Liver (tissue), 9 donors: ENCODE measurements around the gene CENPU. TPM values are rescaled to one million over a fixed set of nuclear protein-coding genes. Genes with fewer than 3 reads are reported as not detected.

ENCODE experiments used
- DNase-seq: peaks from one replicate; pipeline ENCODE4 v3.0.0-alpha.2; 2017; ENCODE audit warnings: low spot score
- H3K27ac ChIP-seq, 2 donors: one replicate each; pipeline ENCODE4 v1.7.0; 2013; ENCODE audit warnings: inconsistent platforms in 2 of 2, low read length in 2 of 2, control low read depth in 1 of 2, low read depth in 1 of 2, mild to moderate bottlenecking in 1 of 2
- H3K27me3 ChIP-seq, 4 donors: one replicate each; pipeline versions ENCODE4 v1.6.1 to v1.7.0; 2013; ENCODE audit warnings: low read length in 3 of 4, inconsistent platforms in 1 of 4, mild to moderate bottlenecking in 1 of 4, moderate library complexity in 1 of 4; ENCODE audit not compliant: control insufficient read depth in 4 of 4, insufficient read depth in 4 of 4
- H3K36me3 ChIP-seq, 4 donors: one replicate each; pipeline versions ENCODE4 v1.6.1 to v1.7.0; 2013; ENCODE audit warnings: low read length in 3 of 4, mild to moderate bottlenecking in 3 of 4, low read depth in 1 of 4, moderate library complexity in 1 of 4; ENCODE audit not compliant: control insufficient read depth in 4 of 4, insufficient read depth in 3 of 4
- H3K4me1 ChIP-seq, 4 donors: one replicate each; pipeline versions ENCODE4 v1.6.1 to v1.7.0; 2013; ENCODE audit warnings: low read length in 3 of 4, mild to moderate bottlenecking in 3 of 4, moderate library complexity in 1 of 4; ENCODE audit not compliant: control insufficient read depth in 4 of 4, insufficient read depth in 4 of 4
- H3K4me3 ChIP-seq, 3 donors: one replicate each; pipeline versions ENCODE4 v1.6.1 to v1.7.0; 2013; ENCODE audit warnings: low read length in 3 of 3, control low read depth in 1 of 3, low read depth in 1 of 3, mild to moderate bottlenecking in 1 of 3
- H3K9ac ChIP-seq, 2 donors: one replicate each; pipeline ENCODE4 v1.7.0; 2013; ENCODE audit warnings: low read length in 2 of 2, mild to moderate bottlenecking in 2 of 2, moderate library complexity in 2 of 2, control low read depth in 1 of 2, low read depth in 1 of 2
- H3K9me3 ChIP-seq, 4 donors: one replicate each; pipeline versions ENCODE4 v1.6.1 to v1.7.0; 2013; ENCODE audit warnings: low read length in 3 of 4; ENCODE audit not compliant: control insufficient read depth in 4 of 4
- ATF3 ChIP-seq: IDR thresholded peaks from 2 replicates; pipeline ENCODE4 v1.6.1; 2016; ENCODE audit warnings: antibody characterized with exemption
- CTCF ChIP-seq: fragments of 150-350 bp; IDR thresholded peaks from 2 replicates; pipeline ENCODE4 v1.5.1; 2017; ENCODE audit warnings: improper control_type of control experiment, low read depth, low read length; ENCODE audit not compliant: missing input control
- EGR1 ChIP-seq, 2 donors: IDR thresholded peaks; 2 replicates each; pipeline ENCODE4 v1.6.1; 2016 to 2018; ENCODE audit warnings: antibody characterized with exemption in 2 of 2, low read depth in 2 of 2
- FOXA1 ChIP-seq: IDR thresholded peaks from 2 replicates; pipeline ENCODE4 v1.6.1; 2016; ENCODE audit warnings: antibody characterized with exemption
- FOXA2 ChIP-seq: IDR thresholded peaks from 2 replicates; pipeline ENCODE4 v1.6.1; 2016; ENCODE audit warnings: antibody characterized with exemption
- GABPA ChIP-seq, 2 donors: IDR thresholded peaks in 1 of 2; conservative IDR thresholded peaks in 1 of 2; 2 replicates each; pipeline ENCODE4 v1.6.1; 2016; ENCODE audit warnings: antibody characterized with exemption in 2 of 2, mild to moderate bottlenecking in 1 of 2, moderate library complexity in 1 of 2
- HNF4A ChIP-seq, 2 donors: conservative IDR thresholded peaks; 2 replicates each; pipeline ENCODE4 v1.6.1; 2016; ENCODE audit warnings: antibody characterized with exemption in 2 of 2, mild to moderate bottlenecking in 2 of 2
- HNF4G ChIP-seq: IDR thresholded peaks from 2 replicates; pipeline ENCODE4 v1.6.1; 2016; ENCODE audit warnings: antibody characterized with exemption
- JUND ChIP-seq, 2 donors: IDR thresholded peaks; 2 replicates each; pipeline ENCODE4 v1.6.1; 2016; ENCODE audit warnings: antibody characterized with exemption in 2 of 2
- MAX ChIP-seq: IDR thresholded peaks from 2 replicates; pipeline ENCODE4 v1.6.1; 2016; ENCODE audit warnings: antibody characterized with exemption
- NR2F2 ChIP-seq: IDR thresholded peaks from 2 replicates; pipeline ENCODE4 v1.6.1; 2016; ENCODE audit warnings: antibody characterized with exemption
- REST ChIP-seq: IDR thresholded peaks from 2 replicates; pipeline ENCODE4 v1.6.1; 2016; ENCODE audit warnings: antibody characterized with exemption, mild to moderate bottlenecking
- RXRA ChIP-seq, 2 donors: IDR thresholded peaks; 2 replicates each; pipeline ENCODE4 v1.6.1; 2017 to 2018; ENCODE audit warnings: antibody characterized with exemption in 2 of 2, mild to moderate bottlenecking in 1 of 2
- SP1 ChIP-seq: IDR thresholded peaks from 2 replicates; pipeline ENCODE4 v1.6.1; 2018; ENCODE audit warnings: antibody characterized with exemption, mild to moderate bottlenecking
- TAF1 ChIP-seq: conservative IDR thresholded peaks from 2 replicates; pipeline ENCODE4 v1.6.1; 2016; ENCODE audit warnings: antibody characterized with exemption, mild to moderate bottlenecking
- YY1 ChIP-seq: IDR thresholded peaks from 2 replicates; pipeline ENCODE4 v1.6.1; 2016; ENCODE audit warnings: antibody characterized with exemption, mild to moderate bottlenecking
- ZBTB33 ChIP-seq: IDR thresholded peaks from 2 replicates; pipeline ENCODE4 v1.6.1; 2016; ENCODE audit warnings: antibody characterized with exemption
- WGBS: extraction: QIAGEN DNeasy Blood & Tissue Kit; methylation state at CpG from one replicate; pipeline ENCODE4 v1.1.7; 2013; 5-methylcytosine and 5-hydroxymethylcytosine counted together
- polyA plus RNA-seq, 2 donors: library from polyadenylated mRNA; stranded (reverse) in 1 of 2; unstranded in 1 of 2; fragments of 200-250 nt in 1 of 2; fragments of >200 nt in 1 of 2; fragmentation: Nextera tagmentation in 1 of 2; extraction: Ambion mirVana in 1 of 2; gene quantifications; one replicate each; pipeline versions ENCODE4 v1.2.1 to v1.2.3, GENCODE V29; 2013 to 2015
- total RNA-seq, 2 donors: library from RNA; depleted of rRNA; stranded (reverse); fragments of >200 nt; gene quantifications; one replicate each; pipeline ENCODE4 v1.2.3, GENCODE V29; 2014
- donor health status: healthy.
- donor health status: healthy.
- donor health status: healthy.
- donor health status: healthy.
- donor health status: healthy.

The CENPU gene
- total and polyA plus RNA-seq, 4 donors, result 1.2 to 22.0 (median 1.8) TPM

GRCh38 chr4:184664445-184665210 is 69.3 kb downstream of the CENPU start:
- WGBS, result 75% methylated on average over 6 of the region's 6 CpGs
- Histone ChIP-seq H3K4me1 (peaks cover 0 to 11% (median 1%) of the 10 kb centered on the region in 4 donors), H3K27ac (no peak overlapping the region), H3K27me3 (no peaks in the 10 kb centered on the region), H3K4me3 (no peak overlapping the region), H3K9me3 (no peaks in the 10 kb centered on the region), H3K9ac (no peak overlapping the region), H3K36me3 (peaks cover 0 to 6% (median 2%) of the 10 kb centered on the region in 4 donors)
- TF ChIP-seq TAF1 (no peak), GABPA (IDR thresholded peaks at IDR 0.05 in 1 of 2, conservative IDR thresholded peaks at IDR 0.05 in 1 of 2) (no peak), REST (no peak), MAX (no peak)
- DNase-seq, result peak; percentile 52

- no peak overlapping the region for H3K27ac ChIP-seq
- WGBS, result 78% methylated on average over 1 of the region's 1 CpG
Measured at GRCh38 chr4:184662236-184662635, 71.7 kb downstream of the CENPU start.

More at GRCh38 chr4:184662236-184662635, 71.7 kb downstream of the CENPU start:
- no peaks in the 10 kb centered on the region for H3K27me3 ChIP-seq
- TF ChIP-seq ZBTB33 (no peak), TAF1 (no peak), FOXA2 (no peak), GABPA (IDR thresholded peaks at IDR 0.05 in 1 of 2, conservative IDR thresholded peaks at IDR 0.05 in 1 of 2) (no peak), CTCF (no peak), SP1 (no peak), RXRA (IDR thresholded peaks at IDR 0.05) (no peak), ATF3 (no peak), YY1 (no peak), HNF4A (conservative IDR thresholded peaks at IDR 0.05) (no peak), HNF4G (no peak), EGR1 (IDR thresholded peaks at IDR 0.05; ENCODE audit: low read depth in 2 of 2) (no peak), NR2F2 (no peak), REST (no peak), JUND (IDR thresholded peaks at IDR 0.05) (no peak), FOXA1 (no peak)
- no peaks in the 10 kb centered on the region for H3K9me3 ChIP-seq
- no peak for DNase-seq
- H3K4me1 ChIP-seq, result peaks cover 0 to 11% (median 1%) of the 10 kb centered on the region in 4 donors
- H3K4me3 ChIP-seq, result no peak overlapping the region
- peaks cover 0 to 4% (median 0%) of the 10 kb centered on the region in 4 donors for H3K36me3 ChIP-seq
- H3K9ac ChIP-seq, result no peak overlapping the region
